HepG2 (cell line): ENCODE results near the gene TCN2.

Experiments
- CTCF ChIP-seq: sonication (generic); formaldehyde crosslinking; IDR thresholded peaks from 2 replicates; pipeline ENCODE4 v1.5.0; 2020; ENCODE audit warnings: mild to moderate bottlenecking, missing genetic modification reagents, moderate library complexity
- ZNF263 ChIP-seq: sonication (generic); formaldehyde crosslinking; IDR thresholded peaks from 2 replicates; pipeline ENCODE4 v1.4.0; 2020; ENCODE audit warnings: missing genetic modification reagents
- ZNF775 ChIP-seq: sonication (generic); formaldehyde crosslinking; IDR thresholded peaks from 2 replicates; pipeline ENCODE4 v1.4.0; 2020; ENCODE audit warnings: missing genetic modification reagents, mild to moderate bottlenecking, moderate library complexity, borderline replicate concordance
- TF ChIP-seq, protein P1 (sequence below): sonication (generic); formaldehyde crosslinking; IDR thresholded peaks from 2 replicates; pipeline ENCODE4 v1.4.0; 2020; ENCODE audit warnings: missing genetic modification reagents, borderline replicate concordance

DNA sequence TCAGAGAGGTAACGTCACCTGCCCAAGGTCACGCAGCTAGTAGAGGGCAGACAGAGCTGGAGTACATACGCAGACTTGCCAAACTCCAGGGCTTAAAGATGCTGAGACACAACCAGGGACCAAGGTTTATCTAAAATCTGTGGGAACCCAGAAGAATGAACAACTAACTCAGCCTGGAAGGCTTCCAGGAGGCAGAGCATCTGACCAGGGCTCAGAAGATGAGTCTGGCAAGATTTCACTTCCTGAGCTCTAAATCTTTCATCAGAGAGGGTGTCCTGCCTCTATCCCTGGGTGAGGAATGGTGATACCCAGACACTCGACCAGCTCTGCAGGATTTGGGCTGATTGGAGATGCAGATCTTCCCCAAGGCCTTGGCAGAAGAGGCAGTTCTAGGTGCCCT, 41.6 kb upstream of the TCN2 start:
- TF ChIP-seq, protein P1, sequence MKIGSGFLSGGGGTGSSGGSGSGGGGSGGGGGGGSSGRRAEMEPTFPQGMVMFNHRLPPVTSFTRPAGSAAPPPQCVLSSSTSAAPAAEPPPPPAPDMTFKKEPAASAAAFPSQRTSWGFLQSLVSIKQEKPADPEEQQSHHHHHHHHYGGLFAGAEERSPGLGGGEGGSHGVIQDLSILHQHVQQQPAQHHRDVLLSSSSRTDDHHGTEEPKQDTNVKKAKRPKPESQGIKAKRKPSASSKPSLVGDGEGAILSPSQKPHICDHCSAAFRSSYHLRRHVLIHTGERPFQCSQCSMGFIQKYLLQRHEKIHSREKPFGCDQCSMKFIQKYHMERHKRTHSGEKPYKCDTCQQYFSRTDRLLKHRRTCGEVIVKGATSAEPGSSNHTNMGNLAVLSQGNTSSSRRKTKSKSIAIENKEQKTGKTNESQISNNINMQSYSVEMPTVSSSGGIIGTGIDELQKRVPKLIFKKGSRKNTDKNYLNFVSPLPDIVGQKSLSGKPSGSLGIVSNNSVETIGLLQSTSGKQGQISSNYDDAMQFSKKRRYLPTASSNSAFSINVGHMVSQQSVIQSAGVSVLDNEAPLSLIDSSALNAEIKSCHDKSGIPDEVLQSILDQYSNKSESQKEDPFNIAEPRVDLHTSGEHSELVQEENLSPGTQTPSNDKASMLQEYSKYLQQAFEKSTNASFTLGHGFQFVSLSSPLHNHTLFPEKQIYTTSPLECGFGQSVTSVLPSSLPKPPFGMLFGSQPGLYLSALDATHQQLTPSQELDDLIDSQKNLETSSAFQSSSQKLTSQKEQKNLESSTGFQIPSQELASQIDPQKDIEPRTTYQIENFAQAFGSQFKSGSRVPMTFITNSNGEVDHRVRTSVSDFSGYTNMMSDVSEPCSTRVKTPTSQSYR (CRISPR knock-in tag): no peak
- TF ChIP-seq ZNF263 (CRISPR knock-in tag) (no peak), CTCF (CRISPR knock-in tag) (no peak), ZNF775 (CRISPR knock-in tag) (no peak)
